Measurements from ENCODE around the gene GRK5.

The GRK5 gene

GRCh38 chr10:119331061-119331460, 123.7 kb downstream of the GRK5 start:
- Histone ChIP-seq H3K9me3 (ENCODE audit: control insufficient read depth, low read length) (no peaks in the 10 kb centered on the region), H3K4me1 (ENCODE audit: control insufficient read depth, insufficient read depth, low read length, poor library complexity, severe bottlenecking) (peaks cover 2% of the 10 kb centered on the region), H3K27ac (ENCODE audit: low read depth, low read length, severe bottlenecking) (no peak overlapping the region), H3K36me3 (ENCODE audit: control insufficient read depth, insufficient read depth, low read length) (no peaks in the 10 kb centered on the region), H3K4me3 (ENCODE audit: extremely low read depth, insufficient read depth, low read length, poor library complexity, severe bottlenecking) (no peak overlapping the region)
- WGBS, 2 experiments (ENCODE audit: insufficient coverage in 2 of 2): 91 to 98% methylated on average over 10 to 15 of the region's 15 CpGs

DNA sequence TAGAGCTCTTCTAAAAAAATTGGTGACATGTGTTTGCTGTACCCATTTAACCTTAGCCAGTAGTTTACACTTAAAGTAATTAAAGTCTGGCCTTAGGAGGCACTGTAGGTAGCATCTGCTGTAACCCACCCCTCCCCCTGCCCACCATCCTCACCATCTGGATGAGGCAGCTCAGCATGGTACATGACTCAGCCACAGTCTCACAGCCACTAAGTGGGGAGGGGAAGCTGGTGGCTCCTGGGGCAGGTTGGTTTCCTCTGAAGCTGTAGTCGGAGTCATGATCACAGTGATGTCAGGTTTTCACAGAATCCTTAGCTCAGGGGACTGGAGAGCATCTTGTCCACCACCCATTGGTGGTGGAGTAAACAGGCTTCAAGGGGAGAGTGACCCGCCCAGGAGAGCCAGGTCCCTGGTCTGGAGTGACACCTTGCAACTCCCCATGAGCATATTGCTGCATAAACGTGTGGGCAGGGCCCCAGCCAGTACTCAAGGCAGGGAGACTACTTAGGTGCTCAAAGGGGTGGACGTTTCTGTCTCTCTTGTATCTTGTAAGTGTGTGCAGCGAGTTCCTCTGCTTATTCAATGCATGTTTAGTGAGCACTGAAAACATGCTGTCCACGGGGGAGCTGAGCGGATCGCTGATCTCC, 125.9 kb downstream of the GRK5 start:
- Histone ChIP-seq H3K27ac (ENCODE audit: low read depth, low read length, severe bottlenecking) (no peak overlapping the region), H3K4me1 (ENCODE audit: control insufficient read depth, insufficient read depth, low read length, poor library complexity, severe bottlenecking) (peaks cover 6% of the 10 kb centered on the region), H3K4me3 (ENCODE audit: extremely low read depth, insufficient read depth, low read length, poor library complexity, severe bottlenecking) (no peak overlapping the region), H3K9me3 (ENCODE audit: control insufficient read depth, low read length) (no peaks in the 10 kb centered on the region), H3K36me3 (ENCODE audit: control insufficient read depth, insufficient read depth, low read length) (peaks cover 2% of the 10 kb centered on the region)
- 85 to 92% methylated on average over 7 of the region's 8 CpGs for WGBS, 2 experiments (ENCODE audit: insufficient coverage in 2 of 2)

DNA sequence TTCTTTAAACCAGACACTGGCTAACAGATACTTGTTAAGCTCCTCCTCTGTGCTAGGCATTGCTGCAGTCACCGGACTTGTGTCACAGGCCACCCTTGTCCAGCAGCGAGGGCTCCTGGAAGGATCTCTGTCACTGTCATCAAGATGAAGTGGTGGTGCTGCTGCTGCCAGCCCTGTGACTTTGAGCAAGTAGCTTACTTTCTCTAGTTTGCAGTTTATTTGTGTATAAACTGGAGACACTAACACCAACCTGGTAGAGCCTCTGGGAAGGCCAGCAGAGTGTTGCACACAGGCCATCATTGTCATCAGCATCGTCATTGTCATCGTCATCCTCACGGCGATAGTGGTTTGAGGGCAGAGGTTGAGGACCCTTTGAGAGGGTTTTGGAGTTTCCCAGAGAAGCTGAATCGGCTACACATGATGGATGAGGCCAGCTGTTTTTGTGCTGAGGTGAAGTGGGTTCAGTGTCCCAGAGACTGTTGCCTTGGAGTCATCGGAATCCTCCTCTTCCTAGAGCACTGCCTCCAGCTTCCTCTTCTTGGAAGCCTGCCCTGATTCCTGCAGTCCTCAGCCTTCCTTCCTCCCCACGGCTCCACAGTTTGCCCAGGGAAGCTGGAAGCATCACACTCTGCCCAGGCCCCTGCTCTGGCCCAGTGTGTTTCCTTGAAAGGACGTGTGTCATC, 128.4 kb downstream of the GRK5 start:
- 87 to 89% methylated on average over 5 to 10 of the region's 10 CpGs for WGBS, 2 experiments (ENCODE audit: insufficient coverage in 2 of 2)
- H3K9me3 ChIP-seq (ENCODE audit: control insufficient read depth, low read length): no peaks in the 10 kb centered on the region
- H3K27ac ChIP-seq (ENCODE audit: low read depth, low read length, severe bottlenecking): peak overlapping the region; percentile 5
- peaks cover 15% of the 10 kb centered on the region for H3K4me1 ChIP-seq (ENCODE audit: control insufficient read depth, insufficient read depth, low read length, poor library complexity, severe bottlenecking)
- peaks cover 2% of the 10 kb centered on the region for H3K36me3 ChIP-seq (ENCODE audit: control insufficient read depth, insufficient read depth, low read length)
- no peak overlapping the region for H3K4me3 ChIP-seq (ENCODE audit: extremely low read depth, insufficient read depth, low read length, poor library complexity, severe bottlenecking)

DNA sequence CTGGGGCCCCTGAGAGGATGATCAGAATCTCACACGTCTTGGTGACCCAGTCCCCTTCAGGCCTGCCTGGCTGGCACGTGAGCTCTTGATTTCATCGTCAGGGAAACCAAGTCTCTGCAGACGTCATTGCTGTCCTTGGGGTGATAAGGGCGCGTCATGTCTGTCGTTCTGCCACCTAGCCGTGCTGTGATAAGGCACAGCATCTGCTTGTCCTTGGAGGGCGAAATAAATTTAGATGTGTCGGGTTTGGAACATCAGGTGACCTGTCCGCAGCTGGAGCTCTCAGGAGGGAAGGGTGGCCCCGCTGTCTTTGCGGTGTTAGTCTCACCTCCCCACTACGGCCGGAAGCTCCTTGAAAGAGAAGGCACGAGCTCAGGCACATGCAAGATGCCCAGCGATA, 129.2 kb downstream of the GRK5 start:
- Histone ChIP-seq H3K27ac (ENCODE audit: low read depth, low read length, severe bottlenecking) (no peak overlapping the region), H3K4me1 (ENCODE audit: control insufficient read depth, insufficient read depth, low read length, poor library complexity, severe bottlenecking) (peaks cover 17% of the 10 kb centered on the region), H3K4me3 (ENCODE audit: extremely low read depth, insufficient read depth, low read length, poor library complexity, severe bottlenecking) (no peak overlapping the region), H3K9me3 (ENCODE audit: control insufficient read depth, low read length) (no peaks in the 10 kb centered on the region), H3K36me3 (ENCODE audit: control insufficient read depth, insufficient read depth, low read length) (peaks cover 2% of the 10 kb centered on the region)
- WGBS, 2 experiments (ENCODE audit: insufficient coverage in 2 of 2): 81 to 84% methylated on average over 16 to 17 of the region's 17 CpGs

DNA sequence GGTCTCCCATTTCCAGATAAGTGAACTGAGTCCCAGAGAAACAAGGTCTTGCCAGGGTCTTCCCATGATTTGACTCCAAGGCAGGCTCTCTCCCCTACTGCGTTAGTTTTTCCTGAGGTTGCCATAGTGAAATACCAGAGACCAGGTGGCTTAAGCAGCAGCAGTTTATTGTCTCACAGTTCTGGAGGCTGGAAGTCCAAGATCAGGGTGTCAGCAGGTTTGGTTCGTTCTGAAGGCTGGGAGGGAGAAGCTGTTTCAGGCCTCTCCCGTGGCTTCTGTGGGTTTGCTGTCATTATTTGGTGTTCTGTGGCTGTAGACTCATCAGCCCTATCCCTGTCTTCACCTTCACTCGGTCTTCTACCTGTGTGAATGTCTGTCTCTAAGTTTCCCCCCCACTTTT, 129.9 kb downstream of the GRK5 start:
- WGBS, 2 experiments (ENCODE audit: insufficient coverage in 2 of 2): 33 to 42% methylated on average over 2 of the region's 4 CpGs

DNA sequence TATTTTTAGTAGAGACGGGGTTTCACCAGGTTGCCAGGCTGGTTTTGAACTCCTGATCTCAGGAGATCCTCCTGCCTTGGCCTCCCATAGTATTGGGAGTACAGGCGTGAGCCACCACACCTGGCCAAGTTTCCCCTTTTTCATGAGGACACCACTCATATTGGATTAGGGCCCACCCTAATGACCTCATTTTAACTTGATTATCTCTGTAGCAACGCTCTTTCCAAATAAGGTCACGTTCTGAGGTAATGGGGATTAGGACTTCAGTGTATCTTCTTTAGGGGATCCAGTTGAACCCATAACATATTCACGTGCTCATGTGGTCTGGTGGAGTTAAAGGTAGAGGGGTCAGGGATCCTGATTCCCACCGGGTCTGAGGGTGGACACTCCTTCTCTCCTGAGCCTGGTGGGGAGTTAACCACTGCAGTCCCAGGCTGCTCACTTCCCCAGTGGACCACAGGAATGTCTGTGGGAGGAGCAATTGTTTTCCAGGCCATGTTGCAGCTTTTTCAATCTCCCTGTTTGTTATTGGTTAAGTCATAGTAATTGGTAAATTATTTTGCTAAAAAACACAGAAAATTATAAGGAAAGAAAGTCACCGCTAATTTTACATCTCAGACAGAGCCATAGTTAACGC, 130.5 kb downstream of the GRK5 start:
- peak overlapping the region; percentile 49 for H3K27ac ChIP-seq (ENCODE audit: low read depth, low read length, severe bottlenecking)
- H3K36me3 ChIP-seq (ENCODE audit: control insufficient read depth, insufficient read depth, low read length): peaks cover 2% of the 10 kb centered on the region
- H3K4me1 ChIP-seq (ENCODE audit: control insufficient read depth, insufficient read depth, low read length, poor library complexity, severe bottlenecking): peaks cover 23% of the 10 kb centered on the region
- 88 to 96% methylated on average over 5 to 7 of the region's 8 CpGs for WGBS, 2 experiments (ENCODE audit: insufficient coverage in 2 of 2)
- no peak overlapping the region for H3K4me3 ChIP-seq (ENCODE audit: extremely low read depth, insufficient read depth, low read length, poor library complexity, severe bottlenecking)
- H3K9me3 ChIP-seq (ENCODE audit: control insufficient read depth, low read length): no peaks in the 10 kb centered on the region

More for the DNA sequence above, 129.9 kb downstream of the GRK5 start:
- no peak overlapping the region for H3K27ac ChIP-seq (ENCODE audit: low read depth, low read length, severe bottlenecking)
- H3K9me3 ChIP-seq (ENCODE audit: control insufficient read depth, low read length): no peaks in the 10 kb centered on the region
- no peak overlapping the region for H3K4me3 ChIP-seq (ENCODE audit: extremely low read depth, insufficient read depth, low read length, poor library complexity, severe bottlenecking)
- H3K4me1 ChIP-seq (ENCODE audit: control insufficient read depth, insufficient read depth, low read length, poor library complexity, severe bottlenecking): peaks cover 23% of the 10 kb centered on the region
- peaks cover 2% of the 10 kb centered on the region for H3K36me3 ChIP-seq (ENCODE audit: control insufficient read depth, insufficient read depth, low read length)

DNA sequence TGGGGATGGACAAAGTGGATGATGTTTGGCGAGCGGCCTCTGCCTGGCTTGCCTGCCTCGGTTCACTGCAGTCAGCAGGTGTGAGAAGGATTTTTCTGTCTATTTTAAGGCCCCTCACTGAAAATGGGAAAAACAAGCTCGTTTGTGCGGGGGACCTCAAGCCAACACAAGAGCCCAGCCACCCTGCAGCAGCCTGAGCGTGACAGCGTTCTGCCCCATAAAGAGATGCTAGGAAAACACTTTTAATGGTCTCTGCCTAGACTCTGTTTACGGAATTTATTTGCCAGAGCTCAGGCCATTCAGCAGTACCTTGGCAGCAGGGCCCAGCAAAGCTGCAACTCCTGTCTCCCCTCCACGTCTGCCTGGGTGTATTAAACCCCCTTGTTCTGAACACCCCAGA, 131.7 kb downstream of the GRK5 start:
- H3K36me3 ChIP-seq (ENCODE audit: control insufficient read depth, insufficient read depth, low read length): peaks cover 2% of the 10 kb centered on the region
- H3K9me3 ChIP-seq (ENCODE audit: control insufficient read depth, low read length): no peaks in the 10 kb centered on the region
- H3K4me1 ChIP-seq (ENCODE audit: control insufficient read depth, insufficient read depth, low read length, poor library complexity, severe bottlenecking): peaks cover 20% of the 10 kb centered on the region
- 89 to 92% methylated on average over 6 to 8 of the region's 9 CpGs for WGBS, 2 experiments (ENCODE audit: insufficient coverage in 2 of 2)
- H3K27ac ChIP-seq (ENCODE audit: low read depth, low read length, severe bottlenecking): no peak overlapping the region
- no peak overlapping the region for H3K4me3 ChIP-seq (ENCODE audit: extremely low read depth, insufficient read depth, low read length, poor library complexity, severe bottlenecking)

DNA sequence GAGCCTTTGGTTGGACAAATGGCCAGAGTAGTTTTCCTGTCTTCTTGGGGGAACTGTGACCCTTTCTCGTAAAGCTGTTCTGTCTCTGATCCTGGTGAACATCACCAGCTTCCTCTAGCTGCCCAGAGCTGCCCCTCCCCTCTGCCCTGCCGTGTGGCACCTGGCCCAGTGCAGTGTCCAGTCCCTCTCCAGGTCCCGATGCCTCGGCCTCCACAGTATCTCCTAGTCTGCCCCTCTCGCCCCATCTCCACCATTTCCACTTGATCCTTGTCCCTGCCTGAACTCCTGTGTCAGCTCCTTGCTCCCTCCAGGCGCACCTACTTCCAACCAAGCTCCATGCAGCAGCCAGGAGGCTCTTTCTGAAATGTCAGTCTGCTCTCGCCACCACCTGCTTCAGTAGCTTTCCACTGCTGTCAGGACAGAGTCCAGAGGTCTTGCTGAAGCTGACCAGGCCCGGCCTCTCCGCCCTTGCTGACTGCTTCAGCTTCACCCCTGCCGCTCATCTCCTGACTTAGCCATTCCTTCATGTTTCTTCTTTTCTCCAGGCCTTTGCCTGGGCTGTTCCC, 133.6 kb downstream of the GRK5 start:
- 93 to 95% methylated on average over 9 to 10 of the region's 10 CpGs for WGBS, 2 experiments (ENCODE audit: insufficient coverage in 2 of 2)
- peaks cover 20% of the 10 kb centered on the region for H3K4me1 ChIP-seq (ENCODE audit: control insufficient read depth, insufficient read depth, low read length, poor library complexity, severe bottlenecking)
- H3K27ac ChIP-seq (ENCODE audit: low read depth, low read length, severe bottlenecking): peak overlapping the region; percentile 49
- H3K4me3 ChIP-seq (ENCODE audit: extremely low read depth, insufficient read depth, low read length, poor library complexity, severe bottlenecking): no peak overlapping the region
- peaks cover 2% of the 10 kb centered on the region for H3K36me3 ChIP-seq (ENCODE audit: control insufficient read depth, insufficient read depth, low read length)
- no peaks in the 10 kb centered on the region for H3K9me3 ChIP-seq (ENCODE audit: control insufficient read depth, low read length)

DNA sequence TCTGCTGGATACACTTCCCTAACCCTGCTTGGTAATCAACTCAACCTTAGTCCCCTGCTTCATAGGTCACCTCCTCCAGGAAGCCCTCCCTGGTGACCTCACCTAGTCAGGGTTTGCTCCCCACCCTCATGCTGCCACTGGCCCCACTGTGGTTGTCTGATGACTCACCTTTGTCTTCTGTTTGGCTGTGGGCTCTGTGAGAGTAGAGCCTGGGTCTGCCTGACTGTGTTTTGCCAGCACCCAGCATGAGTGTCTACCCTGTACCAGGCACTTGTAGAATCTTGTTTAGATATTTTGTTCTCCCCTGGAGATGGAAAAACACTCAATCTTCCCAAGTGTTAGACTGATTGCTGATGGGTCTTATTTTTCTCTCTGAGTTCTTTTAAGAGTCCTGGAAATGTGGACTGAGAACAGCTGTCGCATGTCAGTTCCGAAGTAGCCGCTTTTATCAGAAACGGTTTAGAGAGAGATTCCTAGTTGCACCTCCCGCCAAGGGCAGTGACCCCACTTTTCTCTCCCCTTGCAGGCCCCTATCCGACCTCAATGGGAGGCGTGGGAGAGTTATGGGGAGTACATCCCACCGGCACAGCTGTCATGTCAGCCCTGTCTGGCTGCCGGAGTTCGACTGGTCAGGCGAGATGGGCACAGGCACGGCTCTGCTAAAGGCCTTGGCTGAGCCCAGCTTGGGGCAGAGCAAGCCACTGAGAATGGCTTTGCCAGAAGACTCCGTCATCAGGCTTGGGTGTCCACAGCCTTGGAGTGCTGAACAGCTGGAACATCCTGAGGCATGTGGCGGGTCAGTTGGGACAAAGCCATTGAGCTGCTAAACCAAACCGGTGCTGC, 134.3 kb downstream of the GRK5 start:
- Histone ChIP-seq H3K27ac (ENCODE audit: low read depth, low read length, severe bottlenecking) (peak overlapping the region; percentile 49), H3K4me1 (ENCODE audit: control insufficient read depth, insufficient read depth, low read length, poor library complexity, severe bottlenecking) (peaks cover 20% of the 10 kb centered on the region), H3K36me3 (ENCODE audit: control insufficient read depth, insufficient read depth, low read length) (peaks cover 2% of the 10 kb centered on the region), H3K4me3 (ENCODE audit: extremely low read depth, insufficient read depth, low read length, poor library complexity, severe bottlenecking) (no peak overlapping the region), H3K9me3 (ENCODE audit: control insufficient read depth, low read length) (no peaks in the 10 kb centered on the region)
- 81 to 82% methylated on average over 13 to 14 of the region's 15 CpGs for whole genome bisulfite sequencing, 2 experiments (ENCODE audit: insufficient coverage in 2 of 2)

GRCh38 chr10:119342335-119342734, 135.0 kb downstream of the GRK5 start:
- Histone ChIP-seq H3K4me3 (ENCODE audit: extremely low read depth, insufficient read depth, low read length, poor library complexity, severe bottlenecking) (no peak overlapping the region), H3K9me3 (ENCODE audit: control insufficient read depth, low read length) (no peaks in the 10 kb centered on the region), H3K36me3 (ENCODE audit: control insufficient read depth, insufficient read depth, low read length) (no peaks in the 10 kb centered on the region), H3K27ac (ENCODE audit: low read depth, low read length, severe bottlenecking) (no peak overlapping the region), H3K4me1 (ENCODE audit: control insufficient read depth, insufficient read depth, low read length, poor library complexity, severe bottlenecking) (peaks cover 20% of the 10 kb centered on the region)
- WGBS, 2 experiments (ENCODE audit: insufficient coverage in 2 of 2): 90 to 94% methylated on average over 9 of the region's 9 CpGs

Data from mesodermal cell (in vitro differentiated cells).